SU-DHL-6 (cell line): ENCODE measurements around the gene FAM237B.

Experiments used
- EZH2phosphoT487 ChIP-seq: fragments of 200-600 bp; sonication (generic), shearing (Covaris generic); conservative IDR thresholded peaks from 2 replicates; pipeline ENCODE4 v1.6.1; 2018; ENCODE audit warnings: mild to moderate bottlenecking, antibody characterized with exemption, low read length, moderate library complexity, mixed read lengths
- TF ChIP-seq, protein P1 (sequence below): fragments of 200-600 bp; sonication (generic); IDR thresholded peaks from one replicate; pipeline ENCODE4 v1.5.1; 2017; ENCODE audit warnings: antibody characterized with exemption, mild to moderate bottlenecking, low read length, moderate library complexity; ENCODE audit not compliant: insufficient read depth, poor library complexity, severe bottlenecking

GRCh38 chr7:90337106-90337505 lies 16.0 kb upstream of the FAM237B start:
- TF ChIP-seq, protein P1, sequence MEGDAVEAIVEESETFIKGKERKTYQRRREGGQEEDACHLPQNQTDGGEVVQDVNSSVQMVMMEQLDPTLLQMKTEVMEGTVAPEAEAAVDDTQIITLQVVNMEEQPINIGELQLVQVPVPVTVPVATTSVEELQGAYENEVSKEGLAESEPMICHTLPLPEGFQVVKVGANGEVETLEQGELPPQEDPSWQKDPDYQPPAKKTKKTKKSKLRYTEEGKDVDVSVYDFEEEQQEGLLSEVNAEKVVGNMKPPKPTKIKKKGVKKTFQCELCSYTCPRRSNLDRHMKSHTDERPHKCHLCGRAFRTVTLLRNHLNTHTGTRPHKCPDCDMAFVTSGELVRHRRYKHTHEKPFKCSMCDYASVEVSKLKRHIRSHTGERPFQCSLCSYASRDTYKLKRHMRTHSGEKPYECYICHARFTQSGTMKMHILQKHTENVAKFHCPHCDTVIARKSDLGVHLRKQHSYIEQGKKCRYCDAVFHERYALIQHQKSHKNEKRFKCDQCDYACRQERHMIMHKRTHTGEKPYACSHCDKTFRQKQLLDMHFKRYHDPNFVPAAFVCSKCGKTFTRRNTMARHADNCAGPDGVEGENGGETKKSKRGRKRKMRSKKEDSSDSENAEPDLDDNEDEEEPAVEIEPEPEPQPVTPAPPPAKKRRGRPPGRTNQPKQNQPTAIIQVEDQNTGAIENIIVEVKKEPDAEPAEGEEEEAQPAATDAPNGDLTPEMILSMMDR = no peak
- TF ChIP-seq EZH2phosphoT487 = no peak
